HepG2 (cell line): Measurements from ENCODE around the gene YWHAQ. TPM values are rescaled to one million over a fixed set of nuclear protein-coding genes. Genes with fewer than 3 reads are reported as not detected.

Experiments
- AHR ChIP-seq: IDR thresholded peaks from 2 replicates; pipeline ENCODE4 v1.6.1; 2018; ENCODE audit warnings: missing genetic modification reagents, missing compliant biosample characterization
- PREB ChIP-seq: sonication (generic); formaldehyde crosslinking; IDR thresholded peaks from 2 replicates; pipeline ENCODE4 v1.4.0; 2020; ENCODE audit warnings: missing genetic modification reagents
- ZNF280B ChIP-seq: sonication (generic); formaldehyde crosslinking; IDR thresholded peaks from 2 replicates; pipeline ENCODE4 v1.5.0; 2020; ENCODE audit warnings: missing genetic modification reagents, mild to moderate bottlenecking, borderline replicate concordance
- ZNF646 ChIP-seq: sonication (generic); formaldehyde crosslinking; IDR thresholded peaks from 2 replicates; pipeline ENCODE4 v1.9.0; 2021; ENCODE audit warnings: mild to moderate bottlenecking, missing genetic modification reagents
- polyA plus RNA-seq, 8 experiments: library from polyadenylated mRNA; depleted of rRNA in 3 of 8; stranded (reverse) in 7 of 8; unstranded in 1 of 8; fragments of >200 nt; fragmentation: Illumina TruSeq in 4 of 8; extraction: Trizol in 4 of 8; gene quantifications; 2 replicates each; pipeline versions ENCODE4 v1.2.1 to v1.2.3, GENCODE V29; 2011 to 2016; ENCODE audit warnings: low read depth in 4 of 8, missing spikeins in 1 of 8, mixed read lengths in 1 of 8; ENCODE audit not compliant: insufficient read depth in 1 of 8
- total RNA-seq, 5 experiments: library from RNA; depleted of rRNA; stranded (reverse); fragments of >200 nt; fragmentation: Illumina TruSeq; extraction: Trizol; gene quantifications; 2 replicates each; pipeline ENCODE4 v1.2.3, GENCODE V29; 2016; ENCODE audit warnings: low read depth in 1 of 5
- TF ChIP-seq, protein P1 (sequence below): sonication (generic); formaldehyde crosslinking; IDR thresholded peaks from 2 replicates; pipeline ENCODE4 v1.4.0; 2020; ENCODE audit warnings: missing genetic modification reagents
- TF ChIP-seq, protein P2 (sequence below): IDR thresholded peaks from 2 replicates; pipeline ENCODE4 v1.6.1; 2016; ENCODE audit warnings: low read depth, control low read depth
- TF ChIP-seq, protein P3 (sequence below): sonication (generic); formaldehyde crosslinking; IDR thresholded peaks from 2 replicates; pipeline ENCODE4 v1.4.0; 2020; ENCODE audit warnings: missing genetic modification reagents

YWHAQ gene
- total and polyA plus RNA-seq, 2 of the 13 experiments (the other 11 are each of a cell fraction or from before 2014, with no cell fraction given) = 160 to 304 TPM

DNA sequence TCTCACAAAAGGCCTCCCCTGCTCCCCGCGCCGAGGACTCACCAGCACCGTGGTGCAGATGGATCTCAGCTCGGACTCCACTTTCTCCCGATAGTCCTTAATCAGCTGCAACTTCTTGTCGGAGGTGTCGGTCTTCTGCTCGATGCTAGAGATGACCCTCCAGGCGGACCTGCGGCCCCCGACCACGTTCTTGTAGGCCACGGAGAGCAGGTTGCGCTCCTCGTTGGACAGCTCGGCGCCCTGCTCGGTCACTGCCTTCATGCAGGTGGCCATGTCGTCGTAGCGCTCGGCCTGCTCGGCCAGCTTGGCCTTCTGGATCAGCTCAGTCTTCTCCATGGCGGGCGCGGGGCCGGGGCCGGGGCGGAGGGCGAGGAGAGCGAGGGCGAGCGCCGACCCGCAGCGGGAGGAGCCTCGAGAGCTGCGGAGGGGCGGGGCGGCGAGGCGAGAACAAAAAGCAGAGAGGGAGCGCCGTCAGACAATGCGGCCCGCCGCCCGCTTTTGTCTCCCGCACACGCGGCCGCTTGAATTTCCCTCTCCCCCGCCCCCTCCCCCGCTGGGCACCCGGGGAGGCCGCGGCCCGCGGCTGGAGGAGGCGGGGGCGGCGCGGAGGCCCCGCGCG, 571 bp downstream of the YWHAQ start (continued):
- TF ChIP-seq ZNF646 (CRISPR knock-in tag) (peak; percentile 55; the same call in 1 of the 2 replicates), PREB (CRISPR knock-in tag) (no peak), ZNF280B (CRISPR knock-in tag) (peak; percentile 95), AHR (peak; percentile 81; the same call in 1 of the 2 replicates)
- TF ChIP-seq, protein P1, sequence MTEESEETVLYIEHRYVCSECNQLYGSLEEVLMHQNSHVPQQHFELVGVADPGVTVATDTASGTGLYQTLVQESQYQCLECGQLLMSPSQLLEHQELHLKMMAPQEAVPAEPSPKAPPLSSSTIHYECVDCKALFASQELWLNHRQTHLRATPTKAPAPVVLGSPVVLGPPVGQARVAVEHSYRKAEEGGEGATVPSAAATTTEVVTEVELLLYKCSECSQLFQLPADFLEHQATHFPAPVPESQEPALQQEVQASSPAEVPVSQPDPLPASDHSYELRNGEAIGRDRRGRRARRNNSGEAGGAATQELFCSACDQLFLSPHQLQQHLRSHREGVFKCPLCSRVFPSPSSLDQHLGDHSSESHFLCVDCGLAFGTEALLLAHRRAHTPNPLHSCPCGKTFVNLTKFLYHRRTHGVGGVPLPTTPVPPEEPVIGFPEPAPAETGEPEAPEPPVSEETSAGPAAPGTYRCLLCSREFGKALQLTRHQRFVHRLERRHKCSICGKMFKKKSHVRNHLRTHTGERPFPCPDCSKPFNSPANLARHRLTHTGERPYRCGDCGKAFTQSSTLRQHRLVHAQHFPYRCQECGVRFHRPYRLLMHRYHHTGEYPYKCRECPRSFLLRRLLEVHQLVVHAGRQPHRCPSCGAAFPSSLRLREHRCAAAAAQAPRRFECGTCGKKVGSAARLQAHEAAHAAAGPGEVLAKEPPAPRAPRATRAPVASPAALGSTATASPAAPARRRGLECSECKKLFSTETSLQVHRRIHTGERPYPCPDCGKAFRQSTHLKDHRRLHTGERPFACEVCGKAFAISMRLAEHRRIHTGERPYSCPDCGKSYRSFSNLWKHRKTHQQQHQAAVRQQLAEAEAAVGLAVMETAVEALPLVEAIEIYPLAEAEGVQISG (CRISPR knock-in tag) = peak; percentile 11; the same call in 1 of the 2 replicates
- TF ChIP-seq, protein P2, sequence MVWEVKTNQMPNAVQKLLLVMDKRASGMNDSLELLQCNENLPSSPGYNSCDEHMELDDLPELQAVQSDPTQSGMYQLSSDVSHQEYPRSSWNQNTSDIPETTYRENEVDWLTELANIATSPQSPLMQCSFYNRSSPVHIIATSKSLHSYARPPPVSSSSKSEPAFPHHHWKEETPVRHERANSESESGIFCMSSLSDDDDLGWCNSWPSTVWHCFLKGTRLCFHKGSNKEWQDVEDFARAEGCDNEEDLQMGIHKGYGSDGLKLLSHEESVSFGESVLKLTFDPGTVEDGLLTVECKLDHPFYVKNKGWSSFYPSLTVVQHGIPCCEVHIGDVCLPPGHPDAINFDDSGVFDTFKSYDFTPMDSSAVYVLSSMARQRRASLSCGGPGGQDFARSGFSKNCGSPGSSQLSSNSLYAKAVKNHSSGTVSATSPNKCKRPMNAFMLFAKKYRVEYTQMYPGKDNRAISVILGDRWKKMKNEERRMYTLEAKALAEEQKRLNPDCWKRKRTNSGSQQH = no peak
- TF ChIP-seq, protein P3, sequence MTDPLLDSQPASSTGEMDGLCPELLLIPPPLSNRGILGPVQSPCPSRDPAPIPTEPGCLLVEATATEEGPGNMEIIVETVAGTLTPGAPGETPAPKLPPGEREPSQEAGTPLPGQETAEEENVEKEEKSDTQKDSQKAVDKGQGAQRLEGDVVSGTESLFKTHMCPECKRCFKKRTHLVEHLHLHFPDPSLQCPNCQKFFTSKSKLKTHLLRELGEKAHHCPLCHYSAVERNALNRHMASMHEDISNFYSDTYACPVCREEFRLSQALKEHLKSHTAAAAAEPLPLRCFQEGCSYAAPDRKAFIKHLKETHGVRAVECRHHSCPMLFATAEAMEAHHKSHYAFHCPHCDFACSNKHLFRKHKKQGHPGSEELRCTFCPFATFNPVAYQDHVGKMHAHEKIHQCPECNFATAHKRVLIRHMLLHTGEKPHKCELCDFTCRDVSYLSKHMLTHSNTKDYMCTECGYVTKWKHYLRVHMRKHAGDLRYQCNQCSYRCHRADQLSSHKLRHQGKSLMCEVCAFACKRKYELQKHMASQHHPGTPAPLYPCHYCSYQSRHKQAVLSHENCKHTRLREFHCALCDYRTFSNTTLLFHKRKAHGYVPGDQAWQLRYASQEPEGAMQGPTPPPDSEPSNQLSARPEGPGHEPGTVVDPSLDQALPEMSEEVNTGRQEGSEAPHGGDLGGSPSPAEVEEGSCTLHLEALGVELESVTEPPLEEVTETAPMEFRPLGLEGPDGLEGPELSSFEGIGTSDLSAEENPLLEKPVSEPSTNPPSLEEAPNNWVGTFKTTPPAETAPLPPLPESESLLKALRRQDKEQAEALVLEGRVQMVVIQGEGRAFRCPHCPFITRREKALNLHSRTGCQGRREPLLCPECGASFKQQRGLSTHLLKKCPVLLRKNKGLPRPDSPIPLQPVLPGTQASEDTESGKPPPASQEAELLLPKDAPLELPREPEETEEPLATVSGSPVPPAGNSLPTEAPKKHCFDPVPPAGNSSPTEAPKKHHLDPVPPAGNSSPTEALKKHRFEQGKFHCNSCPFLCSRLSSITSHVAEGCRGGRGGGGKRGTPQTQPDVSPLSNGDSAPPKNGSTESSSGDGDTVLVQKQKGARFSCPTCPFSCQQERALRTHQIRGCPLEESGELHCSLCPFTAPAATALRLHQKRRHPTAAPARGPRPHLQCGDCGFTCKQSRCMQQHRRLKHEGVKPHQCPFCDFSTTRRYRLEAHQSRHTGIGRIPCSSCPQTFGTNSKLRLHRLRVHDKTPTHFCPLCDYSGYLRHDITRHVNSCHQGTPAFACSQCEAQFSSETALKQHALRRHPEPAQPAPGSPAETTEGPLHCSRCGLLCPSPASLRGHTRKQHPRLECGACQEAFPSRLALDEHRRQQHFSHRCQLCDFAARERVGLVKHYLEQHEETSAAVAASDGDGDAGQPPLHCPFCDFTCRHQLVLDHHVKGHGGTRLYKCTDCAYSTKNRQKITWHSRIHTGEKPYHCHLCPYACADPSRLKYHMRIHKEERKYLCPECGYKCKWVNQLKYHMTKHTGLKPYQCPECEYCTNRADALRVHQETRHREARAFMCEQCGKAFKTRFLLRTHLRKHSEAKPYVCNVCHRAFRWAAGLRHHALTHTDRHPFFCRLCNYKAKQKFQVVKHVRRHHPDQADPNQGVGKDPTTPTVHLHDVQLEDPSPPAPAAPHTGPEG = peak; percentile 49; the same call in 1 of the 2 replicates
